ENCODE data around the gene TLR4.

GRCh38 chr9:117704024-117704575 lies at the start of gene TLR4:
- no peak for TF ChIP-seq EZH2phosphoT487 (IDR thresholded peaks at IDR 0.05; ENCODE audit: borderline replicate concordance, low read depth, low read length)
- no peak for TF ChIP-seq CTCF (conservative IDR thresholded peaks at IDR 0.05; ENCODE audit: low read length)
